SK-N-SH treated with all-trans-retinoic acid at 6 μM for 48 hours (cell line): Measurements from ENCODE around the gene FRMD4A.

ENCODE experiments used
- BACH2 ChIP-seq: fragments of 250-450 bp; sonication (Bioruptor Pico); IDR thresholded peaks from 2 replicates; pipeline ENCODE4 v1.9.0; 2021; ENCODE audit warnings: mild to moderate bottlenecking, borderline replicate concordance
- CSDC2 ChIP-seq: fragments of 250-450 bp; sonication (Bioruptor Pico); IDR thresholded peaks from 2 replicates; pipeline ENCODE4 v1.5.0; 2020; ENCODE audit warnings: mild to moderate bottlenecking, moderate library complexity
- PATZ1 ChIP-seq: fragments of 250-450 bp; sonication (Bioruptor Pico); IDR thresholded peaks from 2 replicates; pipeline ENCODE4 v1.8.0; 2020; ENCODE audit warnings: mild to moderate bottlenecking, moderate library complexity, borderline replicate concordance
- POU6F1 ChIP-seq: fragments of 250-450 bp; sonication (Bioruptor Pico); IDR thresholded peaks from 2 replicates; pipeline ENCODE4 v1.8.0; 2021; ENCODE audit warnings: low read depth, mild to moderate bottlenecking, moderate library complexity, borderline replicate concordance
- RARB ChIP-seq: fragments of 250-450 bp; sonication (Bioruptor Pico); IDR thresholded peaks from 2 replicates; pipeline ENCODE4 v1.8.0; 2021; ENCODE audit warnings: mild to moderate bottlenecking, moderate library complexity
- SNAI2 ChIP-seq: fragments of 250-450 bp; sonication (Bioruptor Pico); IDR thresholded peaks from 2 replicates; pipeline ENCODE4 v1.5.0; 2020; ENCODE audit warnings: mild to moderate bottlenecking, moderate library complexity
- TSHZ2 ChIP-seq: fragments of 250-450 bp; sonication (Bioruptor Pico); IDR thresholded peaks from 2 replicates; pipeline ENCODE4 v1.5.0; 2020; ENCODE audit warnings: mild to moderate bottlenecking, moderate library complexity
- ZFP3 ChIP-seq: fragments of 250-450 bp; sonication (Bioruptor Pico); IDR thresholded peaks from 2 replicates; pipeline ENCODE4 v1.5.0; 2020; ENCODE audit warnings: mild to moderate bottlenecking, moderate library complexity
- ZFP30 ChIP-seq: fragments of 450-650 bp; formaldehyde crosslinking; IDR thresholded peaks from 2 replicates; pipeline ENCODE4 v1.5.0; 2022; ENCODE audit warnings: mild to moderate bottlenecking, moderate library complexity

GRCh38 chr10:14116837-14117236, 213.9 kb downstream of the FRMD4A start:
- TF ChIP-seq RARB (CRISPR knock-in tag) (no peak), BACH2 (CRISPR knock-in tag) (no peak), ZFP3 (CRISPR knock-in tag) (no peak), POU6F1 (CRISPR knock-in tag) (no peak), CSDC2 (no peak), SNAI2 (CRISPR knock-in tag) (no peak), TSHZ2 (CRISPR knock-in tag) (no peak), ZFP30 (CRISPR knock-in tag) (no peak), PATZ1 (CRISPR knock-in tag) (no peak)
